ENCODE measurements around the gene HIRIP3. TPM values are rescaled to one million over a fixed set of nuclear protein-coding genes. Genes with fewer than 3 reads are reported as not detected.
A peak's percentile ranks its signal among the peaks of the same experiment; 100 is the strongest.

The HIRIP3 gene
- total RNA-seq (2021; fragmentation: NEBNext Ultra II Directional; extraction: Animal tissue kit (Norgen Biotek cat#: 25700)), result 17.7 and 18.5 TPM in 2 replicates
- polyA plus RNA-seq (2011; rRNA removed), result 11.9 and 14.0 TPM in 2 replicates
- polyA plus RNA-seq (2011; cell fraction: cytosol; rRNA removed), result 12.8 TPM
- polyA plus RNA-seq (2011; cell fraction: nucleus; rRNA removed), result 15.7 TPM
- polyA plus RNA-seq (2012, experiment 1 of 2), result 12.4 to 18.3 TPM (median 16.7 TPM) in 4 replicates
- 7.1 TPM for polyA plus RNA-seq (2012, experiment 2 of 2)
- polyA plus RNA-seq (2013, experiment 1 of 2), result 13.8 TPM
- polyA plus RNA-seq (2013, experiment 2 of 2), result 12.4 TPM
- polyA minus RNA-seq (2011; rRNA and poly(A)+ RNA removed), result 2.1 and 3.8 TPM in 2 replicates
- polyA minus RNA-seq (2011; cell fraction: cytosol; rRNA and poly(A)+ RNA removed), result 5.5 TPM
- polyA minus RNA-seq (2011; cell fraction: nucleus; rRNA and poly(A)+ RNA removed), result 5.2 TPM
- long read RNA-seq, experiment 1, partial matches to known transcripts, result 4 of 6 reads
- long read RNA-seq, experiment 1, other reads (novel, unspliced or antisense), result 1 of 6 reads
- long read RNA-seq, experiment 2, transcript HIRIP3-201 (7 exons, 3,388 nt), result major isoform, 7 of 14 reads
- long read RNA-seq, experiment 2, partial matches to known transcripts, result 5 of 14 reads
- long read RNA-seq, experiment 2, other reads (novel, unspliced or antisense), result 0 of 14 reads

- Histone ChIP-seq H3K36me3 (ENCODE audit: control insufficient read depth in 2 of 4, insufficient read depth in 4 of 4, low read length in 3 of 4) (peaks cover 0 to 18% (median 3%) of the 10 kb centered on the region in 4 experiments; a peak in 6 of 8 replicates), H4K5ac (ENCODE audit: insufficient read length, low read depth, low read length) (peak within 1 kb of the TSS; percentile 85), H2AFZ (ENCODE audit: low read length) (peak within 1 kb of the TSS; percentile 86), H2BK5ac (ENCODE audit: low read depth, low read length) (peak within 1 kb of the TSS; percentile 81), H3K14ac (ENCODE audit: insufficient read length) (no peak within 1 kb of the TSS), H3K23me2 (ENCODE audit: low read depth, low read length) (peaks cover 9% of the 10 kb centered on the region; the same call in 1 of the 2 replicates), H2BK15ac (ENCODE audit: low read length) (peak within 1 kb of the TSS; percentile 77; the same call in 1 of the 2 replicates), H3K9me3 (ENCODE audit: insufficient read depth in 2 of 2, low read depth in 1 of 2, low read length in 1 of 2) (no peaks in the 10 kb centered on the region), H3K23ac (ENCODE audit: insufficient read length) (no peak within 1 kb of the TSS), H2BK12ac (ENCODE audit: low read depth, low read length) (peak within 1 kb of the TSS; percentile 10; the same call in 1 of the 2 replicates), H3K27me3 (replicated peaks in 1 of 4; ENCODE audit: control insufficient read depth in 3 of 4, extremely low read depth in 1 of 4, insufficient read depth in 3 of 4, low read length in 3 of 4) (no peaks in the 10 kb centered on the region), H2BK20ac (ENCODE audit: low read length) (no peak within 1 kb of the TSS), H2BK120ac (replicated peaks; ENCODE audit: low read depth, low read length) (no peak within 1 kb of the TSS), H3K18ac (ENCODE audit: extremely low read depth, low read length) (peak within 1 kb of the TSS; percentile 97), H4K20me1 (replicated peaks in 1 of 2; ENCODE audit: control insufficient read depth in 1 of 2, insufficient read depth in 2 of 2, low read length in 2 of 2) (peaks cover 0 to 2% of the 10 kb centered on the region in 2 experiments), H3K4ac (replicated peaks; ENCODE audit: insufficient read length, low read depth, low read length) (peak within 1 kb of the TSS; percentile 27), H3K4me3 (ENCODE audit: extremely low read depth in 1 of 4, insufficient read depth in 2 of 4, low read depth in 3 of 4, low read length in 4 of 4) (peak within 1 kb of the TSS; percentile 75 to 91 (median 80)), H4K91ac (replicated peaks; ENCODE audit: insufficient read length, low read length) (peak within 1 kb of the TSS; percentile 87), H3K79me2 (ENCODE audit: control insufficient read depth in 1 of 2, insufficient read depth in 2 of 2, low read length in 2 of 2) (peaks cover 0 to 7% of the 10 kb centered on the region in 2 experiments; a peak in 1 of 4 replicates), H3K27ac (ENCODE audit: low read depth, low read length) (peak within 1 kb of the TSS; percentile 86), H3K79me1 (ENCODE audit: low read depth, low read length) (peaks cover 3% of the 10 kb centered on the region; the same call in 1 of the 2 replicates), H3K4me2 (ENCODE audit: insufficient read depth in 1 of 2, low read depth in 2 of 2, low read length in 2 of 2) (peak within 1 kb of the TSS; percentile 78 to 92), H2AK5ac (ENCODE audit: low read depth, low read length) (peak within 1 kb of the TSS; percentile 44; the same call in 1 of the 2 replicates), H4K8ac (ENCODE audit: extremely low read depth, insufficient read depth, low read length) (peak within 1 kb of the TSS; percentile 93), H3K56ac (replicated peaks; ENCODE audit: insufficient read length, low read depth, low read length) (peak within 1 kb of the TSS; percentile 75), H3K4me1 (replicated peaks in 1 of 4; ENCODE audit: control insufficient read depth in 3 of 4, insufficient read depth in 4 of 4, low read length in 3 of 4) (peaks cover 0 to 8% (median 3%) of the 10 kb centered on the region in 4 experiments; a peak in 5 of 7 replicates), H3K9ac (replicated peaks in 1 of 4; ENCODE audit: extremely low read depth in 1 of 4, low read depth in 3 of 4, low read length in 3 of 4) (peak within 1 kb of the TSS; percentile 70 to 86 (median 78))
- CTCF ChIA-PET (ENCODE audit: partially characterized antibody), result interaction anchor here (0.9 to 2.1 kb wide), 3 partner anchors 9 to 18 kb away, joined by 5 to 9 read pairs (median 5); no protein-coding TSS in a partner anchor
- FAIRE-seq (no peak), DNase-seq (ENCODE audit: low read depth in 1 of 2, low spot score in 2 of 2) (peak in 1 of 2 experiments; percentile 88)
- WGBS, 2 experiments (ENCODE audit: extremely low coverage in 1 of 2, insufficient coverage in 1 of 2, insufficient read length in 1 of 2, insufficient replicate concordance in 2 of 2, low coverage in 1 of 2, low lambda C conversion rate in 2 of 2, missing lambda C conversion rate in 1 of 2), result 1% methylated on average over 47 of the region's 53 CpGs; no CpG with 5 or more reads in 1 of the 2 experiments
- POLR2A ChIA-PET (ENCODE audit: partially characterized antibody), result interaction anchor here (0.8 to 5.5 kb wide), 17 partner anchors 11 to 285 kb away, joined by 3 to 34 read pairs (median 4); partner anchors contain the start of genes ALDOA, CDIPT, DOC2A and KCTD13
- TF ChIP-seq CTCF (IDR thresholded peaks at IDR 0.05; ENCODE audit: control extremely low read depth in 1 of 3, insufficient read depth in 1 of 3, low read depth in 1 of 3, low read length in 3 of 3) (no peak), POLR2AphosphoS5 (IDR thresholded peaks at IDR 0.05; ENCODE audit: low read depth, low read length) (peak; percentile 79; the same call in 1 of the 2 replicates), TEAD4 (IDR thresholded peaks at IDR 0.05; ENCODE audit: low read depth, low read length) (no peak), TCF12 (IDR thresholded peaks at IDR 0.05; ENCODE audit: low read depth, low read length) (no peak), SRF (IDR thresholded peaks at IDR 0.05; ENCODE audit: low read depth, low read length) (no peak), POU5F1 (IDR thresholded peaks at IDR 0.05; ENCODE audit: low read depth, low read length) (no peak)
These were observed at the start of gene HIRIP3 for GRCh38 chr16:29995324-29995910. HIRIP3 (minus strand) TSS chr16:29995617; CDS start chr16:29995605, 12 bp downstream.
